NCI-H1092 (cell line): ENCODE measurements around the gene FAM216A.
"Not testable (repeated sequence)": the region's sequence is repeated elsewhere in the genome, so short reads cannot be mapped to it uniquely, and the experiment has no call there.

ENCODE experiments used
- DNase-seq: peaks from one replicate; lab custom pipeline; 2025; lab: John Stamatoyannopoulos, UW

FAM216A gene

DNA sequence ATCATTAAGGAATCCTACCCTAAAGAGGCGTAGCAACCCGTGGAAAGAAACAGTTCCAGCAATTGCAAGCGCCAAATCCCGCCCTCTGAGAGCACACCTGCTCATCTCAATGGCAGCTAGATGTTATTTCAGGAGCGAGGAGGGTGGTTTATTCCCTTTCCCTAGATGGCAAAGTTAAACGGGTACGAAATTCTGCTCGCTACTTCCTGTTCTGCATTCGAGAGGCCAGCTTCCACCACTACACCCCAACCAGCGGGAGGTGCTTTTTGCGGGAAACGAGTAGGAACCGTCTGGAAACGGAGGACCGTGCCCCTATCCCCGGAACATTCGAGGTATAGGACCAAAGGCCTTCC is 32.7 kb downstream of the FAM216A start:
- DNase-seq, result no peak

DNA sequence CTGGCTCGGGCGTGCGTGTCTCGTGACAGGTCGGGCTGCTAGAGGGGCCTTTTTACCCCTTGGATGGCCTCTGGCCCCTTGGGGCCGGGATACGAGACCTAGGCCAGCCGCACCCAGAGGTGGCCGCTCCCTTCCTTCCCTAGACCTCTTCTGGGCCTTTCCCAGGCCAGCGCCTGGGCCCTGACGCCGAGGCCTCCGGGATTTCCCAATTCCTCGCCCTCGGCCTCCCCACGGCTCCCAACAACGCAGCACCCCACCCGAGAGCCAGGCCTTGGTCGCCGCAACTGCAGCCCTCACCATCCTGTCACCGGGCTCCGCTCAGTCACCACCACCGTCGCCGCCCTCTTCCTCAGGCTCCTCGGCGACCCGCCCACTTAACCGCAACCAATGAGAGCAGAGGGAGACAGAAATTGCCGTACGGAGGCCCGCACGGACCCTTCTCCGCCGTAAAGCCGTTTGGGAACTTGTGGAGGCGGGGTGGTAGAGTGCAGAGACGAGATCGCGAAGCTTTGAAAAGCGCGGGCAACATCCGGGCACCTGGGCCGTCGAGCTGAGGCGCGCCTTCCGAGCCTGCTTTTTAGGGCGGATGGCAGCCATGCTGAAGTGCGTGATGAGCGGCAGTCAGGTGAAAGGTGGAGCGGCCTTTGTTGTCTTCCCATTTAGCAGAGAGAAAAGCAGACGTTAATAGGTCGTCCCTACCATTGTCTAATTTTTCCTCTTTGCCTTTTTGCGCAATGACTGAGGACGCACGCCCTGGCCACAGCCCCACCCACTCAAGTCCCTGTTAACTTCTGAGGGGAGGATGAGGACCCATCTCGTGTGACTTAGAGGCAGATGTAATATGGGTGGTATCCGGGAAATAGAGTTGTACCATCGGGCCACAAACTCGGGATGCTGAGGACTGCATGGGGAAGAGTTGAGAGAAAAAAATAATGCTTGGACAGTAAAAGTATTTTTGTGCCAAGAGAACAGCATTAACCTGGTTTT is 33.4 kb downstream of the FAM216A start, which contains the start of the genes RAD9B and VPS29:
Gene RAD9B, plus strand, starts transcription at position 580 of the 987 bp plus-strand sequence. Its CDS starts 7 bp downstream, at position 587.
Gene VPS29, minus strand, starts transcription at position 360 of the 987 bp plus-strand sequence. Its CDS starts 60 bp downstream, at position 300.
- DNase-seq, result peak; percentile 95

DNA sequence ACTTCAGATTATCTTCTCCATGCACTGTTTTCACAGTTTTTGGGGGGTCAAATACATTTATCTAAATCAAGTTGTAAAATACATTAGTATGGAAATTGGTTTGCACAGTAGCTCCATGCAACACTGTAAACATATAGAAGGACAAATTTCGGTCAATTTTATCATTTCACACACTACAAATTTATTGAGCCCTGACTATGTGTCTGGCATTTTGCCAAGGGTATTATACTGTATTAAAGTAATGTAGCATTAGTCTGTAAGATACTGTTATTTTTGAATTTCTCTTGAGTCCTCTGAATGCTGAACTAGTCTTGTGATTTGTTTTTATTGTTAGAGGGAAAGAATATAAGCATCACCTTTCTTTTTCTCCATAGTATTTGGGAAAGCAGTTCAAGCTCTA is 34.8 kb downstream of the FAM216A start:
- DNase-seq, result no peak

DNA sequence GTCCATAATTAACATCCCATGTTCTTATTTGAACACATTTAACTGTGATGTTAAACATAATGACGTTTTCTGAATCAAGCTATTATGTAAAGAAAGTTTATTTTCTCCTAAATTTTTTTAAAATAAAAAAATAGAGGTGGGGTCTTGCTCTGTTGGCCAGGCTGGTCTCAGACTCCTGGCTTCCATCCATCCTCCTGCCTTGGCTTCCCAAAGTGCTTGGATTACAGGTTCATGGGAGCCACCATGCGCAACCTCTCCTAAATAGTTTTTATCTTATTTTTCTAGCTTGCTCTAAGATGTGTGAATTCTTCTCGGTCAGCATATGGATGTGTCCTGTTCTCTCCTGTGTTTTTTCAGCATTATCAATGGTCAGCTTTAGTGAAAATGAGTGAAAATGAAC is 36.7 kb downstream of the FAM216A start:
- no peak for DNase-seq

DNA sequence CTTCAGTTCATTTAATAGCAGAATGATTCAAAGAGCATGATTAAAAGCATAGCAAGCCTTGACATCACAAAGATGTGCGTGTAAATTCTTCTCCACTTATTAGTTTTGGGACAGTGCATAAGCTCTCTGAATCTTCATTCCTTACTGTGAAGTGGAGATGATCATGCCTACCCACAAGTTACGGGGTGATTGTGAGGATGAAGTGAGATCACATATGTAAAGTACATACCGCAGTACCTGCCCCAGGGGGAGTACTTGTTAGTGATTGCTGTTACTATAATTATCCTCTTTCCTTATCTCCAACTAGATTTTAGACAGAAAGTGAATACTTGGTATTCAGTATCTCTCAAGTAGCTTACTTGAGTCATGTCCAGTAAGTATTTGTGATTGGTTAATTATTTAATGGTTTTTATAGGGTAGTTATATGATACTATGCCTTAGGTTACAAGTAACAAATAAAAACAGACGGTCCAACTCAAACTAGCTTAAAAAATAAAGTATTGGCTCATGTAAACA is 39.5 kb downstream of the FAM216A start:
- no peak for DNase-seq

DNA sequence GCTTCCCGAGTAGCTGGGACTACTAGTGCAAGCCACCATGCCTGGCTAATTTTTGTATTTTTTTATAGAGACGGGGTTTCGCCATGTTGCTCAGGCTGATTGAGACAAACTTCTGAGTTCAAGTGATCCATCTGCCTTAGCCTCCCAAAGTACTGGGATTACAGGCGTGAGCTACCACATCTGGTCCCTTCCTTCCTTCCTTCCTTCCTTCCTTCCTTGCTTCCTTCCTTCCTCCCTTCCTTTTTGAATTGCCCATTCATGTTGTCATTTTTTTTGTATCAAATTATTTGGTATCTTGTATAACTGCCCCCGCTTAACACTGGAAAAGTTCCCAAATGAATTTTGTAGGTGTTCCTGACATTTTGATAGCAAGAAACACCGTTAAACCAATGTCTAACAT is 45.2 kb downstream of the FAM216A start:
- DNase-seq, result no peak

DNA sequence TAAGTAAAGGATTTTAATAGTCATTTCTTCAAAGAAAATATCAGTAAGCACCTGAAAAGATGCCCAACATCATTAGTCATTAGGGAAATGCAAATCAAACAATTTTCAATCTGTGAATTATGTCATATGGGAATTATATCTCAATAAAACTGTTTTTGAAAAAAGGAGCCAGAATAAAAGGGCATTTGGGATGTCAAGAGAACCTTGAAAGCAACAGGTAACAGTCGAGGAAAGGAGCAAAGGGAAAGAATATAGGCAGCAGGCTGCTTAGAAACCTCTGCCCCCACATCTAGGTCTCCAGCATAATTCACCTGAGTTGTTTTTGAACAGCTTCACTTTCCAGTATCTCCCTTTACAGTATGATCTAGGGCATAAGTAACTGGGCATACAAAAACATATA is 45.7 kb downstream of the FAM216A start:
- DNase-seq, result no peak

DNA sequence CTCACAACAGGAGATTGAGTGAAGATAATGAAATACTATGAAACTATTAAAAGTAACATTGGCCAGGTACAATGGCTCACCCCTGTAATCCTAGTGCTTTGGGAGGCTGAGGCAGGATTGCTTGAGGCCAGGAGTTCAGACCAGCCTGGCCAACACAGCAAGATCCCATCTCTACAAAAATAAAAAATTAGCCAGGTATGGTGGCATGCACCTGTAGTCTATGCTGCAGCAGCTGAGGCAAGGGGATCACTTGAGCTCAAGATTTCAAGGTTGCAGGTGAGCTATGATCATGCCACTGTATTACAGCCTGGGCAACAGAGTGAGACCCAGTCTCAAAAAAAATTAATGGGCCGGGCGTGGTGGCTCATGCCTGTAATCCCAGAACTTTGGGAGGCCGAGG is 48.4 kb downstream of the FAM216A start:
- DNase-seq, result no peak

DNA sequence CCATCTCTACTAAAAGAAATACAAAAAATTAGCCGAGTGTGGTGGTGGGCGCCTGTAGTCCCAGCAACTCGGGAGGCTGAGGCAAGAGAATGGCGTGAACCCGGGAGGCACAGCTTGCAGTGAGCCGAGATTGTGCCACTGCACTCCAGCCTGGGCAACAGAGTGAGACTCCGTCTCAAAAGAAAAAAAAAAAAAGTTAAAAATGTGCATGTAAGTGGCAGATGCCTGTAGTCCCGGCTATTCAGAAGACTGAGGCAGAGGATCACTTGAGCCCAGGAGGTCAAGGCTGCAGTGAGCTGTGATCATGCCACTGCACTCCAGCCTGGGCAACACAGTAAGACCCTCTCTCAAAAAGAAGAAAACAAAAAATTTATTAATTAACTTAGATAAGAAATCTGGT is 49.4 kb downstream of the FAM216A start:
- not testable (repeated sequence) for DNase-seq

DNA sequence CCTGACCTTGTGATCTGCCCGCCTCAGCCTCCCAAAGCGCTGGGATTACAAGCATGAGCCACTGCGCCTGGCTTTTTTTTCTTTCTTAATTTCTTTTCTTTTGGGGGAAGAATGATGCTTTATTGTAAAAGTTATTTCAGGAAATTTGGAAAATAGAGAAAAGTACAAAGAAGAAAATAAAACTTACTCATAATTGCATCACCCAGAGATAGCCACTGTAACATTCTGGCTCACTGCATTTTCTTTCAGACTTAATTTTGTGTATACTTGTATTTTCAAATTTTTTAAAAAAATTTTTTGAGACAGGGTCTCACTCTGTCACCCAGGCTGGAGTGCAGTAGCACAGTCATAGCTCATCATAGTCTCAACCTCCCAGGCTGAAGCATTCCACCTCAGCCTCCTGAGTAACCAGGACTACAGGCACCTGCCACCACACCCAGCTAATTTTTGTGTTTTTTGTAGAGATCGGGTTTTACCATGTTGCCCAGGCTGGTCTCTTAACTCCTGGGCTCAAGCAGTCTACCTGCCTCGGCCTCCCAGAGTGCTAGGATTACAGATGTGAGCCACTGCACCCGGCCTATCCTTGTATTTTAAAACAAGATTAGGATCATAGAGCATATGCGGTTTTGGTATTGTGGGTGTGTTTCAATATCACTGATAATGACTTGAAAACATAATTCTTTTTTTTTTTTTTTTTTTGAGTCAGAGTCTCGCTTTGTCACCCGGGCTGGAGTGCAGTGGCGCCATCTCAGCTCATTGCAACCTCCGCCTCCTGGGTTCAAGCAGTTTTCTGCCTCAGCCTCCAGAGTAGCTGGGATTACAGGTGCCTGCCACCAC is 52.4 kb downstream of the FAM216A start:
- DNase-seq, result not testable (repeated sequence)

- DNase-seq, result no peak
Measured at GRCh38 chr12:110528277-110528839, 59.7 kb downstream of the FAM216A start.

DNA sequence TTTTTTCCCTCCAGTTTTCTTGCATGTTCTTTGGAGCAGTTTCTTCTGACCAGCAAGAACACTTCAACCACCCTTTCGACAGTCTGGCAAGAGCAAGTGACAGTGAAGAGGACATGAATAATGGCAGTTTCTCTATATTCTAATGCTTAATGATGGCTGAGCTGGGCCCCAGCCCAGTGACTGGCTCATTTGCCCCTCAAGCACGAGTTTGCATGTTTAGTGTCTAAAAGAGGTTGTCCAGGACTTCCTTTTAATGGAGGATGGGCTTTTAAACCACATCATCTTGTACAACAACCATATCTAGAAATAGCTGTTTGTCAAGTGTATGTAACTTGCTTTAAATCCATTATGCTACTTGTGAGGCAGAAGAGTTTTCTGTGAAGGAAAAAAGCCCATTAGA is 61.9 kb downstream of the FAM216A start:
- no peak for DNase-seq

DNA sequence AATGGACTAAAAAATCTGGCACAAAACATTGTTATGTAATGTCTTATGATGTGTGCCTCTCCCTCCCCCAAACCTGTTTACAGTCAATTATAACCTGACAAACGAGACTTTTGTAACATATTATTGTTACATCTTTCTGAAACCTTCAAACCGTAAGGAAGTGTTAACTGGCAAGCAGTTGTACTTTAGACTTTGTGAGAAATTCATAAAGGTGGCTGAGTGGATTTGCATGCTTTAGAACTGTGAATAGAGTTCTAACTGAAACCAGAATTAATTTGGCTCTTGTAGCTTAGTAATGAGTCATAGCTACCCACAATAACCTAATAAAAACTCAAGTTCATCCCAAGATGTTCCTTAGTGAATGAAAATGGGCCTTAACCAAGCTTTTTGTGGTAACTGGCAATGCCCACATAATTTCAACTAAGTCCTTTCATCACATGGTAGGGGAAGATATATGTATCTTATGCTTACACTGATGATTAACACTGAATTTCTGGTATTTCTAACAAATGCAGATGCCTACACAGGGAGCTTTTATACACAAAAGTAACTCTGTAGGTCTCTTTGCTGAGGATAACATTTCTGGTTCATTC is 63.2 kb downstream of the FAM216A start:
- DNase-seq, result no peak

DNA sequence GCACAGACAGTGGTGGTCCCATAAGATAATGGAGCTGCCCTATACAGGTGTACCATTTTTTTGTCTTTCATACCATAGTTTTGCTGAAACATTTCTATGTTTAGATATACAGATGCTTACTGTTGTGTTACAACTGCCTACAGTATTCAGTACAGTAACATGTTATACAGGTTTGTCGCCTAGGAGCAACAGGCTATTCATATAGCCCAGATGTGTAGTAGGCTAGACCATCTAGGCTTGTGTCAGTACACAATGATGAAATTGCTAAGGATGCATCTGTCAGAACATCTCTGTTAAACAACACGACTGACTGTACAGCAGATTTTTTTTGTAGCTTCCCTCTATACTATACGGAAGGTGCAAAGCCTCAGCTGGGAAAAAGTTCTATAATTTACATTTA is 64.0 kb downstream of the FAM216A start:
- no peak for DNase-seq

DNA sequence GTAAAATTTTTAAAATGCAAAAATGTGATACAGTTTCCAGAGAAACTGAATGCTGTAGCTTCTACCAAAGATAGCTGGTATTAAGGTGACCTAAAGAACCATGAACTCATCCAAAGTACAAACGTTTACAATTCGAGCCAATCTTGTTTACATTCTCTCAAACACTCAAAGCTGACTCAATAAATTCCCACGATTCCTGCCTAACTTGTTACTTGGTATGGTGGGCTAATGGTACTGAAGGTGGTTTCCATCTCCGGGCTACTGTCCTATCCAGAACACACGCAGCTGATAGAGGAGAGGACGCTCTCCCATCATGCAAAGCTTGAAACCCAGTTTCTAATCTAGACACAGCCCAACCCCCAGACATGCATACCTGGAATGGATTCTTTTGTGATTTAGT is 65.0 kb downstream of the FAM216A start:
- no peak for DNase-seq

DNA sequence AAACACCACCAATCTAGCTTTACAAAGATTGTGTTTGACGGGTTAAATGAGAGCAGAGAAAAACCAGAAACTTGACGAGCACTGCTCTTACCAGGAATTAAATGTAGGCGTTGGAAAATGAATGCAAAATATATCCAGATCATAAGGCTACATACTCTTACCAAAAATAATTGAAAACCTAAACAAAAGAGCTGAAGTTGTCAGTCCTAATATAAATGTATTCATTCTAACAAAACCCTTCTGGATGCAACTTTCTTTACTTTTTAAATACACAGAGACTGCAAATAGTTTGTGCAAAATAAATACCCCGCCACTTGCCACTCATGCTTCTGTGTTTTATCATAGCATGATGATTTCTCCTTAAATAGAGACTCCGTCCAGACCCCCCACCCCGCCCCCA is 66.2 kb downstream of the FAM216A start:
- no peak for DNase-seq

DNA sequence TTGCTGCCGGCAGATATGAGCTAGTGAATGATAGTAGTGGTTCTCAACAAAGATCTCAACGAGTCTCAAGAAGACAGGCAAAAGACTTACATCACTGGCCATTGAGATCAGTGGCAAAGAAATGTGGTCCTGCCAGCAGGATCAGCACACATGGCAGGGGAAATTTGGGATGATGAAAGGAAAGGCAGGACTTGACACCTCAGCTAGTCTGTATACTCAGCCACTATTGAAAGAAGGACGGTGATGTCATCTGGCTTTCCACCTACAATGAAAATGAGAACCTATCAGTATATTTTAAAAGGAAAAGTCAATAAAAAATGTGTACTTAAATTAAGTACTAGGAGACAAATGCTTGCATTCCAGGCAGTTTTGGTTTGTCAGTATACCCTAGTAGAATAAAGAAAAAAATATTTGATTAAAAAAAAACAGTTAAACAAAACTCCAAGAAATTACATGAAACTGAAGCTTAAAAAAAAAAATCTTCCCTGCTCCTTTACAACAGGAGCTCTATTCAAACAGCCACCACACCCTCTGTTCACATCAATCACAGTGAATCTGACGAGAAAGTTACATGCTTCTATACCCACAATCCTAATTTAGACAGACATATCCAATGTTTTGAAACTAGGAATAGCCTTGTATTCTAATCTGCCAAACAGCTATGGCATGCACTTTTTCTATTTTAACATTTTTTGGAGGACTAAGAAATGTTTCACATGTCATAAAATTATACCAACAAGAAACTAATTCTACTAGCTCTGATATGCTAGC is 68.4 kb downstream of the FAM216A start:
- DNase-seq, result no peak

DNA sequence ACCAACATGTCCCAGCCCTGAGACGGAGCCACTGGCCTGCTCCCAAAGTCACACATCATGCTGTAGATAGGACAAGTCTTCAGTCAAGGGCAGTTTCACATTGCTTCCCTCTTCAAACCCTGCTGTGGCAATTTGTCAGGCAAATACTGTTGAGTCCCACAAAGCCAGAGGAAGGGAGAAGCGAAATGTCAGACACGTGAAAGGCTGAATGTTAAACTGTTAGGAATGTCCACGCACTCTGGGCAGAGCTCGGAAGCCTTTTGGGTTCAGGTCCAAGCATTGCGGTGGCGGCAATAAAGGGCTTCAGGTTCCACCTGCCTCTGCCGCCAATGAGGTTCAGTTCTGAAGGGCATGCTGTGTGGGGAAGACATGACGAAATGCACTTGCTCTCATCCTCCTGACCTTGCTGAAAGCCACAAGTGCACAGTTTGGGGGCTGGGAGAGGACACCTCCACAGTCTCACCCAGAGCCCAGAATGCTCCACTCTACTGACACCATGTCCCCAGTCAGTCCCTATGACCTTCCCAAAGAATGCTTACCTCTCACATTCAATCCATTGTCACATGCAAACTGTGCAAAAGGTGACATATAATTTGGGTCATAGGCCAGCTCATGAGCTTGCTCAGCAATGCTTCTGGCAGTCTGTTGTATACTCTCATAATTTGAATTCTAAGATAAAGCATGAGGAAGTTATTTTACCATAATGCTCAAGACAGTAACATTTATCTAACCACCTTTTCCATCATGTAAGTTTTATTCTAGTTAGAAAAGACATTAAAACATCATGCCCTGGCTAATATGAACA is 69.2 kb downstream of the FAM216A start:
- no peak for DNase-seq

- no peak for DNase-seq
Measured at GRCh38 chr12:110538869-110539622, 70.4 kb downstream of the FAM216A start.
